NCI-H1694 (cell line): ENCODE data around the gene PCNX1.
"Not testable (repeated sequence)": the region's sequence is repeated elsewhere in the genome, so short reads cannot be mapped to it uniquely, and the experiment has no call there.

Source experiments
- DNase-seq: peaks from one replicate; lab custom pipeline; 2025; lab: John Stamatoyannopoulos, UW

The PCNX1 gene

GRCh38 chr14:70907176-70907995, at the start of gene PCNX1:
PCNX1 (plus strand) TSS chr14:70907459; CDS start chr14:70907851, 392 bp downstream.
- DNase-seq: peak; percentile 96

DNA sequence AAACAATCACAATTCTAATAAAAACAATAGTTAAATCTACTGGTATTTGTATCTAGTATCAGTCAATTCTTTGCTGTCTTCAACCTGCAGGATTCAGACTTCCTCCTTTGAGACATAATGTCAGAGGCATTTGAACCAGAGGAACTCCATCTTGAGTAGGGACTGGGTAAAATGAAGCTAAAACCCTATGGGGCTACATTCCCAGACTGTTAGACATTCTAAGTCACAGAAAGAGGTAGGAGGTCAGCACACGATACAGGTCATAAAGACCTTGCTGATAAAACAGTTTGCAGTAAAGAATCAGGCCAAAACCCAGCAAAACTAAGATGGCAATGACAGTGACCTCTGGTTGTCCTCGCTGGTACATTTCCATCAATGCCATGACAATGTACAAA, 49.8 kb upstream of the PCNX1 start:
- no peak for DNase-seq

GRCh38 chr14:70858641-70859040, 48.6 kb upstream of the PCNX1 start:
- no peak for DNase-seq

GRCh38 chr14:70866992-70867391, 40.3 kb upstream of the PCNX1 start:
- not testable (repeated sequence) for DNase-seq

- no peak for DNase-seq
Observed at GRCh38 chr14:70871001-70871400, 36.3 kb upstream of the PCNX1 start.

DNA sequence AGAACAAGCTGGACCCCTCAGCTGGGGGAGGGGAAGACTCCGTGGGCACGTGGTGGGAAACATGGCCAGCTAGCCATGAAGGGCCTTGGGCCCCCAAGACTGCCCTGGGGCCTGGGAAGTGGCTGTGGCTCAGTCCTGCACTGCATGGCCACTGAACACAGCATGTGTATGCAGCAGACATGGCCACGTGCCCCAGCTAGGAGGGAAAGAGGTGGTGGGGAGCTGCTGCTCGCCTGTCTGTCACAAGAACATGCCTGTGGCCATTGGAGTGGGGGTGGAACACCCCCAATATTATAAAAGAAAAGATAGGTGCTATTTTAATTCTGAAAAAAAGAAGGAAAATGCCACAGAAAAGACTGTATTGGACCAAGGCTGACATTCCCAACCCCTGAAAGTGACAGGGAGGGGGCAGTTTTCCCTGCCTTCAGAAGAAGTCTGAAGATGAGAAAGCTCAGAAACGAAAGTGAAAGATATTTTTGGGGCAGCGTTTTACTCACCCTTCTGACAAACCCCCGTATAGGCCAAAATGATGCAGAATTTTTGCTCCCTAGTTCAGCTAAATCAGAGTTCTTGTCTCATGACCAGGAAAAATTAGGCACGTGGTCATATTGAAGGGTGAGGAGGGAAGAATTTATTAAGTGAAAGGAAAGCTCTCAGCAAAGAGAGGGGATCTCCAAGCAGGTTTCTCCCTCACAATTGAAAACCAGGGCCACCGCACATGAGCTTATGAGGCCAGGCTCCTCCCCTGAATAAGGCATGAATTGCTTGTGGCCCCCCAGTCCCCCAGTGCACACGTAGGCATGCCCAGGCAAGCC, 35.2 kb upstream of the PCNX1 start:
- no peak for DNase-seq

DNA sequence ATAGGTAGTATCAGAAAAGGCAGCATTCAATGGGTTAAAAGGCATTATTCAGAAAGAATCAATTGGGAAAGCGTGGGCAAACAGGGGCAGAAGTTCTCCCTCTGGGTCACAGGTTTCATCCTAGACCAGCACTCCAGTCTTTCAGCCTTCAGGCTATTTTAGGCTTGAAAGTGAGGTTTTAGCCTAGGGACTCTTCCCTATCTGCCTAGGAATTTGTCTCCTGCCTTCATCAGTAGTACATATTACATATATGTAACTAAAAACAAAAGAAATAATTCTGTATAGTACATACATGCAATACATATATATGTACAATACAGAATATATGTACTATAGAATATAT, 34.6 kb upstream of the PCNX1 start:
- DNase-seq: no peak

DNA sequence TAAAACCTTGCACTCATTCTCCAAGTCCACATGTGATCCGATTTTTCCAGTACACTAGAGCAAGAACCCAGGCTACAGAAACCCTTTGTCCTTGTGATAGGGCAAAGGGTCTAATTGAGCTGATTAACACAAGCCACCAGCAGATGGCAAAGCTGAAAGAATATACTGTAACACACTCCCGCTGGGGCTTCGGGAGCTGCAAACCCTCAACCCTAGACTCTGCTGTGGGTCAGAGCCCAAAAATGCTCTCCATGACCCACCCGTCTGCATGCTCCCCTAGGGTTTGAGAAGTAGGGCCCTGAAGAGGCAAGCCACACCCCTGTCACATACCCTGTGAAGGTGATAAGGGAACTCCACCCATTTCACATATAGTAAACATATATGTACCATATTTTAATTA, 33.6 kb upstream of the PCNX1 start:
- peak; percentile 67 for DNase-seq

- not testable (repeated sequence) for DNase-seq
Observed at GRCh38 chr14:70875811-70876460, 31.3 kb upstream of the PCNX1 start.

DNA sequence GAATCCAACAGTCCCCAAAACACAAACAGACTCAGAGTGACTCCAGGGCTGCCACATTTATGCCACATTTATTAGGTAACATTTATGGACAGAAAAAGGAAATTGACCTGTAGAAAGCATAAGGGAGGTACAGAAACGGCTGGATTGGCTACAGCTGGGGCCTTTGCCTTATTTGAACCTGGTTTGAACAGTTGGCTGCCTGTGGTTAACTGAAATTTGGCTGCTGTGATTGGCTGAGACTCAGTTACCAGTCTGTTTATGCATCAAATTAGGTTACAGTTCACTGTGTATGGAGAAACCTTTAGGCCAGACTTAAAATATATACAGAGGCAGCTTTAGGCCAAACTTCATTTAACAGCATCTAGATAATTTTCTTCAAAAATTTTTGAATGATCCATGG, 27.8 kb upstream of the PCNX1 start:
- peak; percentile 85 for DNase-seq

- not testable (repeated sequence) for DNase-seq
Observed at GRCh38 chr14:70880888-70881287, 26.4 kb upstream of the PCNX1 start.

DNA sequence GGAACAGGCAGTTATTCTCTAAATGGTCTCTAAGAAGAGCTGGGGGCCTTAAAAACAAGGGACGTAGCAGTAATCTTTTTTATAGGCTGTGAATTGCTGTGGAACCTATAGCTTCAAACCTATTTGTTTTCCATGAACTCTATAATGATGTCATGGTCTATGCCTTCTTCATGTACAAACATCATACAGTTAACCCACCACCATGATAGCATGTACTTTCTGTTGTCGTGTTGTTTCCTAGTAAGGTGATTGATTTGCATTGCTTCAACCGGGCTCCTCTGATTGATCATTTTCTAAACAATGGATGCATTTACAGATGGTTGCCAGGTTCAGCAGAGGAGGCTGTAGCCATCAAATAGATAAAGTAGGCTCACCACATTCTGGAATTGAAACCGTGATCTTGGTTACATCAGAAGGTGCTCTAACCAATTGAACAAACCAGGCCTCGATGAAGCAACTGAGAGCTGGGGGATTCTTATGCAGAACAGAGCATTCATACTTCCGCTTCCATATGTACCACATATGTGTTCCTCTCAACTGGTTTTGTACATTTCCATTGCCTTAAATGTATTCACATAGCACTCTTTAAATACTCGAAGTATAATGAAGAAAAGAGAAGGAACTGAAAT, 25.6 kb upstream of the PCNX1 start:
- DNase-seq: no peak

GRCh38 chr14:70882776-70883492, 24.3 kb upstream of the PCNX1 start:
- no peak for DNase-seq

- DNase-seq: no peak
Observed at GRCh38 chr14:70884595-70885342, 22.5 kb upstream of the PCNX1 start.

GRCh38 chr14:70885343-70886022, 21.8 kb upstream of the PCNX1 start:
- no peak for DNase-seq

GRCh38 chr14:70886421-70887206, 20.6 kb upstream of the PCNX1 start:
- DNase-seq: no peak

GRCh38 chr14:70887207-70887681, 20.0 kb upstream of the PCNX1 start:
- no peak for DNase-seq

DNA sequence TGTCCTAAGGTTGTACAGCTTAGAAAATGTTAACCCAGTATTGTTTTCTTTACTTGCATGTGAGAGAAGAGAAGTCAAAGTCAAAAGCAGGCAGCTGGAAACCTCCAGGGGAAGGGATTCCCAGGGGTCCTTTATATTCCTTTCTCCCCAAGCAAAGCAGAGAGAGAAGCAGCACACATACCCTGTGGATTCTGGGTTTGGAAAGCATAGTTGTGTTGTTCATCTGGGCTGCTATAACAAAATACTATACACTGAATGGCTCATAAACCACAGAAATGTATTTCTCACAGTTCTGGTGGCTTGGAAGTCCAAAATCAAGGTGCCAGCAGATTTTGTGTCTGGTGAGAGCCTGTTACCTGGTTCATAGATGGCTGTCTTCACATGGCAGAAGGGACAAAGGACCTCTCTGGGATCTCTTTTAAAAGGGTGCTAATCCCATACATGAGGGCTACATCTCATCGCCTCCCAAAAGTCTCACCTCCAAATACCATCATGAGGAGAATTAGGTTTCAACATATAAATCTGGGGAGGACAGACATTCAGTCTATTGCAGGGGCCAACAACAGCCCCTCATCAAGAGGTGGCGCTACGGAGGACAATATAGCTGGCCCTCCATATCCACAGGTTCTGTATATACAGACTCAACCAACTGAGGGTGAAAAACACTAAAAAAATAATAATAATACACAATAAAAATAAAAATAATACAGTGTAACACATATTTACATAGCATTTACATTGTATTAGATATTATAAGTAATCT, 19.3 kb upstream of the PCNX1 start:
- peak; percentile 42 for DNase-seq
